ENCODE data around the gene AIFM3. TPM values are rescaled to one million over a fixed set of nuclear protein-coding genes. Genes with fewer than 3 reads are reported as not detected.

AIFM3 gene
- total RNA-seq, 1 donor from 2014 or later, result 0.64 TPM

- Mint-ChIP-seq H3K4me1 (ENCODE audit: low read depth, unreplicated experiment) (no peaks in the 10 kb centered on the region), H3K27me3 (ENCODE audit: unreplicated experiment) (peaks cover 4% of the 10 kb centered on the region), H3K9me3 (ENCODE audit: unreplicated experiment) (peaks cover 11% of the 10 kb centered on the region), H3K27ac (ENCODE audit: unreplicated experiment) (no peak overlapping the region), H3K4me3 (ENCODE audit: unreplicated experiment) (no peak overlapping the region), H3K36me3 (ENCODE audit: unreplicated experiment) (no peaks in the 10 kb centered on the region)
- no peak for DNase-seq
- no peak for TF ChIP-seq CTCF (IDR thresholded peaks at IDR 0.05; ENCODE audit: partially characterized antibody, unreplicated experiment)
Observed at GRCh38 chr22:20974336-20974955, 7.4 kb downstream of the AIFM3 start.

- no peak overlapping the region for H3K4me3 Mint-ChIP-seq (ENCODE audit: unreplicated experiment)
- no peak for TF ChIP-seq CTCF (IDR thresholded peaks at IDR 0.05; ENCODE audit: partially characterized antibody, unreplicated experiment)
- H3K9me3 Mint-ChIP-seq (ENCODE audit: unreplicated experiment), result peaks cover 11% of the 10 kb centered on the region
- DNase-seq, result no peak
- no peak overlapping the region for H3K27ac Mint-ChIP-seq (ENCODE audit: unreplicated experiment)
- no peaks in the 10 kb centered on the region for H3K36me3 Mint-ChIP-seq (ENCODE audit: unreplicated experiment)
- H3K27me3 Mint-ChIP-seq (ENCODE audit: unreplicated experiment), result peaks cover 6% of the 10 kb centered on the region
- H3K4me1 Mint-ChIP-seq (ENCODE audit: low read depth, unreplicated experiment), result no peaks in the 10 kb centered on the region
Observed at GRCh38 chr22:20975541-20976290, 8.7 kb downstream of the AIFM3 start.

GRCh38 chr22:20976291-20976877 is 9.3 kb downstream of the AIFM3 start:
- H3K4me1 Mint-ChIP-seq (ENCODE audit: low read depth, unreplicated experiment), result peaks cover 2% of the 10 kb centered on the region
- TF ChIP-seq CTCF (IDR thresholded peaks at IDR 0.05; ENCODE audit: partially characterized antibody, unreplicated experiment), result no peak
- no peak overlapping the region for H3K27ac Mint-ChIP-seq (ENCODE audit: unreplicated experiment)
- peaks cover 13% of the 10 kb centered on the region for H3K9me3 Mint-ChIP-seq (ENCODE audit: unreplicated experiment)
- no peaks in the 10 kb centered on the region for H3K36me3 Mint-ChIP-seq (ENCODE audit: unreplicated experiment)
- no peak overlapping the region for H3K4me3 Mint-ChIP-seq (ENCODE audit: unreplicated experiment)
- H3K27me3 Mint-ChIP-seq (ENCODE audit: unreplicated experiment), result peaks cover 8% of the 10 kb centered on the region
- DNase-seq, result no peak

- H3K27me3 Mint-ChIP-seq (ENCODE audit: unreplicated experiment), result peaks cover 9% of the 10 kb centered on the region
- no peaks in the 10 kb centered on the region for H3K36me3 Mint-ChIP-seq (ENCODE audit: unreplicated experiment)
- peaks cover 15% of the 10 kb centered on the region for H3K9me3 Mint-ChIP-seq (ENCODE audit: unreplicated experiment)
- DNase-seq, result no peak
- no peak overlapping the region for H3K27ac Mint-ChIP-seq (ENCODE audit: unreplicated experiment)
- TF ChIP-seq CTCF (IDR thresholded peaks at IDR 0.05; ENCODE audit: partially characterized antibody, unreplicated experiment), result no peak
- no peak overlapping the region for H3K4me3 Mint-ChIP-seq (ENCODE audit: unreplicated experiment)
- peaks cover 3% of the 10 kb centered on the region for H3K4me1 Mint-ChIP-seq (ENCODE audit: low read depth, unreplicated experiment)
Observed at GRCh38 chr22:20977019-20977418, 10.0 kb downstream of the AIFM3 start.
